Measurements from ENCODE around the gene FRMD7.

FRMD7 gene

DNA sequence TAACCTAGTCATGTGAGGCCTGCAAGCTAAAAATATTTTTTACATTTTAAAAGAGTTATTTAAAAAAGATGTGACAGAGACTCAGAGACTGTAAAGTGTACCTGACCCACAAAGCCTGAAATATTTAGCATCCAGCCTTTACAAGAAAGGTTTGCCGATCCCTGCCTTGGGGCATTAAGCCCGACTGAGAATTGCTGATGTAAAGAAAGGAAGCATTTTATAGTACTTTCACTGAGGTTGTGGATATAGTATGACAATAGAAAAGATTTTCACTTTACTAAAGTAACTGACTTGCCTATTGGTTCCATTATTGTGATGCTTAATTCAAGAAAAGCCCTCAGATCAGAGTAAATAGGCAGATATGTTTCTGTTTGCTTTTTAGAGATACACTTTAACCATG lies 87.8 kb downstream of the FRMD7 start:
- no peaks in the 10 kb centered on the region for H3K36me3 ChIP-seq

GRCh38 chrX:132037479-132037993 lies 90.3 kb downstream of the FRMD7 start:
- no peak overlapping the region for H3K4me3 ChIP-seq (ENCODE audit: low read depth, low read length)

More for the DNA sequence above, 87.8 kb downstream of the FRMD7 start:
- Histone ChIP-seq H3K4me3 (ENCODE audit: low read depth, low read length) (no peak overlapping the region), H3K9me3 (no peaks in the 10 kb centered on the region), H3K27me3 (no peaks in the 10 kb centered on the region), H3K4me1 (no peaks in the 10 kb centered on the region)
- TF ChIP-seq, protein P1, sequence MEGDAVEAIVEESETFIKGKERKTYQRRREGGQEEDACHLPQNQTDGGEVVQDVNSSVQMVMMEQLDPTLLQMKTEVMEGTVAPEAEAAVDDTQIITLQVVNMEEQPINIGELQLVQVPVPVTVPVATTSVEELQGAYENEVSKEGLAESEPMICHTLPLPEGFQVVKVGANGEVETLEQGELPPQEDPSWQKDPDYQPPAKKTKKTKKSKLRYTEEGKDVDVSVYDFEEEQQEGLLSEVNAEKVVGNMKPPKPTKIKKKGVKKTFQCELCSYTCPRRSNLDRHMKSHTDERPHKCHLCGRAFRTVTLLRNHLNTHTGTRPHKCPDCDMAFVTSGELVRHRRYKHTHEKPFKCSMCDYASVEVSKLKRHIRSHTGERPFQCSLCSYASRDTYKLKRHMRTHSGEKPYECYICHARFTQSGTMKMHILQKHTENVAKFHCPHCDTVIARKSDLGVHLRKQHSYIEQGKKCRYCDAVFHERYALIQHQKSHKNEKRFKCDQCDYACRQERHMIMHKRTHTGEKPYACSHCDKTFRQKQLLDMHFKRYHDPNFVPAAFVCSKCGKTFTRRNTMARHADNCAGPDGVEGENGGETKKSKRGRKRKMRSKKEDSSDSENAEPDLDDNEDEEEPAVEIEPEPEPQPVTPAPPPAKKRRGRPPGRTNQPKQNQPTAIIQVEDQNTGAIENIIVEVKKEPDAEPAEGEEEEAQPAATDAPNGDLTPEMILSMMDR (IDR thresholded peaks at IDR 0.05; ENCODE audit: low read depth, low read length): no peak
- DNase-seq: no peak

DNA sequence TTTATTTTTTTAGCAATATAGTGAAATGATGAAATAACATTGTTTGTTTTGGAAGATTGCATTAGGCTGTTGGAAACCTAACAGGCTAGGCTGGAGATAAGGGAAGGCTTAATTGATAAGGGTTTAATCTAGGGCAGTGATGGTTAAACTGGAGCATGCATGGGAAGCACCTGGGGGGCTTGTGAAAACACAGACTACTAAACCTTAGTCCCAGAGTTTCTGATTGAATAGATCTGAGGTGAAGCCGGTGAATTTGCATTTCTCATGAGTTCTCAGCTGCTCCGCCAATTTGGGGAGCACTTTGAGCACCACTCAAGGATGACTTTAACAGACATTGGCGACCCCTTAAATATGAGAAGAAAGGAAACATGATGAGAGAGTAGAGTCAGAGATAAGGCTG lies 93.2 kb downstream of the FRMD7 start:
- TF ChIP-seq, protein P1 (IDR thresholded peaks at IDR 0.05; ENCODE audit: low read depth, low read length): no peak
- Histone ChIP-seq H3K4me1 (no peaks in the 10 kb centered on the region), H3K4me3 (ENCODE audit: low read depth, low read length) (no peak overlapping the region), H3K27me3 (no peaks in the 10 kb centered on the region), H3K9me3 (no peaks in the 10 kb centered on the region), H3K36me3 (no peaks in the 10 kb centered on the region)
- no peak for DNase-seq

More at GRCh38 chrX:132037479-132037993, 90.3 kb downstream of the FRMD7 start:
- TF ChIP-seq, protein P1 (IDR thresholded peaks at IDR 0.05; ENCODE audit: low read depth, low read length): no peak
- Histone ChIP-seq H3K36me3 (no peaks in the 10 kb centered on the region), H3K9me3 (no peaks in the 10 kb centered on the region), H3K27me3 (no peaks in the 10 kb centered on the region), H3K4me1 (no peaks in the 10 kb centered on the region)
- DNase-seq: no peak

GRCh38 chrX:132033166-132033565 lies 94.7 kb downstream of the FRMD7 start:
- no peak for DNase-seq
- Histone ChIP-seq H3K36me3 (no peaks in the 10 kb centered on the region), H3K9me3 (no peaks in the 10 kb centered on the region), H3K27me3 (no peaks in the 10 kb centered on the region), H3K4me1 (no peaks in the 10 kb centered on the region), H3K4me3 (ENCODE audit: low read depth, low read length) (no peak overlapping the region)
- TF ChIP-seq, protein P1 (IDR thresholded peaks at IDR 0.05; ENCODE audit: low read depth, low read length): no peak

- Histone ChIP-seq H3K4me3 (ENCODE audit: low read depth, low read length) (no peak overlapping the region), H3K4me1 (no peaks in the 10 kb centered on the region), H3K27me3 (no peaks in the 10 kb centered on the region), H3K9me3 (no peaks in the 10 kb centered on the region), H3K36me3 (no peaks in the 10 kb centered on the region)
- TF ChIP-seq, protein P1 (IDR thresholded peaks at IDR 0.05; ENCODE audit: low read depth, low read length): no peak
- no peak for DNase-seq
Observed at GRCh38 chrX:132031867-132032266, 96.0 kb downstream of the FRMD7 start.

DNA sequence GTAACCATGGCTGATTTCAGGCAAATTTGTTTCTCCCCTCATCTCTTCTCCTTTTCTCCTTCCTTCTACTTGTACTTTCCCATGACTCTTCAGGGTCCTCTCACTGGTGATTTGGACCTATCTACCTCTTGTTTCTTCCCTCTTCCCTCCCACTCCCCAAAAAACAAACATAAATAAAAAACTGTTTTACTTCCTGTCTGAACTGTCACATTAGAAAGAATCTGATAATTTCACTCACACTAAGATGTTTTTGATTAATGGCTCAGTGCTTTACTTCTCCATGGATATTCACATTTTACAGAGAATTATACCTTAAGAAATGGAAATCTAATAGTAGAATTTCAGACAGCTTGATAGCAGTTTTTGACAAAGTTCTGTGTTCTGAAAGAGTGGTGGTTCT lies 97.6 kb downstream of the FRMD7 start:
- no peak overlapping the region for H3K4me3 ChIP-seq (ENCODE audit: low read depth, low read length)
- no peak for DNase-seq
- no peaks in the 10 kb centered on the region for H3K27me3 ChIP-seq
- H3K9me3 ChIP-seq: no peaks in the 10 kb centered on the region
- TF ChIP-seq, protein P1 (IDR thresholded peaks at IDR 0.05; ENCODE audit: low read depth, low read length): no peak
- no peaks in the 10 kb centered on the region for H3K4me1 ChIP-seq
- H3K36me3 ChIP-seq: no peaks in the 10 kb centered on the region
